Effector memory CD8-positive, alpha-beta T cell (primary cell): Measurements from ENCODE around the gene NPFF.

ENCODE experiments used
- ATAC-seq: fragments of 150-1000 bp; cut with Tn5 transposase; replicated peaks from 2 replicates; pipeline ENCODE4 v1.10.0; 2021; ENCODE audit warnings: mild to moderate bottlenecking, moderate library complexity
- DNase-seq, 3 experiments: peaks; one replicate each; pipeline ENCODE4 v3.0.0; 2021
- H3K27ac Mint-ChIP-seq, 2 donors: one replicate each; pipeline ENCODE4 v1.8.0; 2022; ENCODE audit warnings: mild to moderate bottlenecking in 2 of 2, mixed read lengths in 2 of 2, moderate library complexity in 2 of 2
- H3K27me3 Mint-ChIP-seq, 2 donors: one replicate each; pipeline ENCODE4 v1.8.0; 2022; ENCODE audit warnings: mixed read lengths in 2 of 2
- H3K36me3 Mint-ChIP-seq: one replicate; pipeline ENCODE4 v1.8.0; 2022; ENCODE audit warnings: mild to moderate bottlenecking, moderate library complexity, mixed read lengths; ENCODE audit not compliant: insufficient read depth
- H3K4me1 Mint-ChIP-seq, 2 donors: one replicate each; pipeline ENCODE4 v1.8.0; 2022; ENCODE audit warnings: low read depth in 2 of 2, mixed read lengths in 2 of 2
- H3K4me3 Mint-ChIP-seq, 2 donors: one replicate each; pipeline ENCODE4 v1.8.0; 2022; ENCODE audit warnings: mild to moderate bottlenecking in 2 of 2, mixed read lengths in 2 of 2, moderate library complexity in 2 of 2
- H3K9me3 Mint-ChIP-seq, 2 donors: one replicate each; pipeline ENCODE4 v1.8.0; 2022; ENCODE audit warnings: mixed read lengths in 2 of 2

NPFF gene

GRCh38 chr12:53466640-53467039, 40.6 kb downstream of the NPFF start:
- H3K27me3 Mint-ChIP-seq, result no peaks in the 10 kb centered on the region
- H3K27ac Mint-ChIP-seq, result peak overlapping the region in 1 of 2 donors; percentile 4
- peaks cover 19 to 43% of the 10 kb centered on the region in 2 donors for H3K4me1 Mint-ChIP-seq
- DNase-seq (no peak), ATAC-seq (no peak)
- H3K9me3 Mint-ChIP-seq, result no peaks in the 10 kb centered on the region
- H3K4me3 Mint-ChIP-seq, result no peak overlapping the region
- H3K36me3 Mint-ChIP-seq, result peaks cover 100% of the 10 kb centered on the region

- DNase-seq, result no peak
- no peak for ATAC-seq
- Mint-ChIP-seq H3K4me3 (no peak overlapping the region), H3K4me1 (peaks cover 18 to 43% of the 10 kb centered on the region in 2 donors), H3K27me3 (no peaks in the 10 kb centered on the region), H3K9me3 (no peaks in the 10 kb centered on the region), H3K36me3 (peaks cover 100% of the 10 kb centered on the region), H3K27ac (no peak overlapping the region)
These were observed 41.6 kb downstream of the NPFF start for GRCh38 chr12:53465679-53466078.

- DNase-seq (no peak), ATAC-seq (no peak)
- no peaks in the 10 kb centered on the region for H3K9me3 Mint-ChIP-seq
- H3K36me3 Mint-ChIP-seq, result peaks cover 100% of the 10 kb centered on the region
- H3K4me3 Mint-ChIP-seq, result no peak overlapping the region
- peaks cover 23 to 46% of the 10 kb centered on the region in 2 donors for H3K4me1 Mint-ChIP-seq
- peak overlapping the region in 1 of 2 donors; percentile 49 for H3K27ac Mint-ChIP-seq
- H3K27me3 Mint-ChIP-seq, result no peaks in the 10 kb centered on the region
These were observed 42.4 kb downstream of the NPFF start for GRCh38 chr12:53464685-53465418.

GRCh38 chr12:53463802-53464560, 43.3 kb downstream of the NPFF start:
- no peak for DNase-seq
- H3K9me3 Mint-ChIP-seq, result no peaks in the 10 kb centered on the region
- peaks cover 100% of the 10 kb centered on the region for H3K36me3 Mint-ChIP-seq
- H3K27me3 Mint-ChIP-seq, result no peaks in the 10 kb centered on the region
- peak overlapping the region; percentile 64 to 67 for H3K27ac Mint-ChIP-seq
- ATAC-seq, result no peak
- H3K4me1 Mint-ChIP-seq, result peaks cover 25 to 49% of the 10 kb centered on the region in 2 donors
- H3K4me3 Mint-ChIP-seq, result peak overlapping the region in 1 of 2 donors; percentile 29

GRCh38 chr12:53462935-53463334, 44.3 kb downstream of the NPFF start:
- no peak for DNase-seq
- H3K27ac Mint-ChIP-seq, result peak overlapping the region in 1 of 2 donors; percentile 49
- H3K4me3 Mint-ChIP-seq, result no peak overlapping the region
- H3K27me3 Mint-ChIP-seq, result no peaks in the 10 kb centered on the region
- no peaks in the 10 kb centered on the region for H3K9me3 Mint-ChIP-seq
- ATAC-seq, result no peak
- peaks cover 100% of the 10 kb centered on the region for H3K36me3 Mint-ChIP-seq
- H3K4me1 Mint-ChIP-seq, result peaks cover 27 to 47% of the 10 kb centered on the region in 2 donors

GRCh38 chr12:53461591-53461990, 45.7 kb downstream of the NPFF start:
- Mint-ChIP-seq H3K36me3 (peaks cover 100% of the 10 kb centered on the region), H3K27me3 (no peaks in the 10 kb centered on the region), H3K9me3 (no peaks in the 10 kb centered on the region), H3K4me3 (no peak overlapping the region), H3K27ac (peak overlapping the region in 1 of 2 donors; percentile 78), H3K4me1 (peaks cover 21 to 36% of the 10 kb centered on the region in 2 donors)
- ATAC-seq (no peak), DNase-seq (no peak)

- DNase-seq (no peak), ATAC-seq (no peak)
- Mint-ChIP-seq H3K4me1 (peaks cover 21 to 36% of the 10 kb centered on the region in 2 donors), H3K9me3 (no peaks in the 10 kb centered on the region), H3K27ac (peak overlapping the region in 1 of 2 donors; percentile 78), H3K36me3 (peaks cover 100% of the 10 kb centered on the region), H3K27me3 (no peaks in the 10 kb centered on the region), H3K4me3 (no peak overlapping the region)
These were observed 46.2 kb downstream of the NPFF start for GRCh38 chr12:53461059-53461458.

GRCh38 chr12:53459097-53459496, 48.2 kb downstream of the NPFF start:
- no peak for ATAC-seq
- DNase-seq, result no peak
- no peaks in the 10 kb centered on the region for H3K27me3 Mint-ChIP-seq
- no peak overlapping the region for H3K4me3 Mint-ChIP-seq
- peaks cover 31 to 41% of the 10 kb centered on the region in 2 donors for H3K4me1 Mint-ChIP-seq
- peak overlapping the region in 1 of 2 donors; percentile 80 for H3K27ac Mint-ChIP-seq
- peaks cover 100% of the 10 kb centered on the region for H3K36me3 Mint-ChIP-seq
- no peaks in the 10 kb centered on the region for H3K9me3 Mint-ChIP-seq
